Neural cell (in vitro differentiated cells): ENCODE results near the gene BMP7.

ENCODE experiments used
- EP300 ChIP-seq: fragments of 450-650 bp; conservative IDR thresholded peaks from 2 replicates; pipeline ENCODE4 v1.6.1; 2014; ENCODE audit warnings: antibody characterized with exemption, mild to moderate bottlenecking, moderate library complexity; ENCODE audit not compliant: poor library complexity, severe bottlenecking
- EZH2 ChIP-seq: fragments of 200-600, 300-800 bp; shearing (Covaris generic), sonication (generic); IDR thresholded peaks from 2 replicates; pipeline ENCODE4 v1.6.1; 2014; ENCODE audit warnings: antibody characterized with exemption, low read length, borderline replicate concordance, mild to moderate bottlenecking; ENCODE audit not compliant: insufficient read depth, poor library complexity, severe bottlenecking
- MXI1 ChIP-seq: fragments of 450-650 bp; conservative IDR thresholded peaks from 2 replicates; pipeline ENCODE4 v1.6.1; 2014; ENCODE audit warnings: antibody characterized with exemption, mild to moderate bottlenecking; ENCODE audit not compliant: poor library complexity, severe bottlenecking
- POLR2AphosphoS5 ChIP-seq: IDR thresholded peaks from 2 replicates; pipeline ENCODE4 v1.6.1; 2012
- RAD21 ChIP-seq: fragments of 450-650 bp; conservative IDR thresholded peaks from 2 replicates; pipeline ENCODE4 v1.6.1; 2014; ENCODE audit warnings: antibody characterized with exemption, mild to moderate bottlenecking, moderate library complexity
- SMC3 ChIP-seq: fragments of 450-650 bp; conservative IDR thresholded peaks from 2 replicates; pipeline ENCODE4 v1.6.1; 2014; ENCODE audit warnings: antibody characterized with exemption, mild to moderate bottlenecking, moderate library complexity; ENCODE audit not compliant: poor library complexity
- TAF1 ChIP-seq: IDR thresholded peaks from 2 replicates; pipeline ENCODE4 v1.6.1; 2012; ENCODE audit warnings: low read depth
- TF ChIP-seq, protein P1 (sequence below): fragments of 450-650 bp; IDR thresholded peaks from 2 replicates; pipeline ENCODE4 v1.5.1; 2014; ENCODE audit warnings: antibody characterized with exemption, mild to moderate bottlenecking, moderate library complexity; ENCODE audit not compliant: poor library complexity, severe bottlenecking
- TF ChIP-seq, protein P2 (sequence below): IDR thresholded peaks from 2 replicates; pipeline ENCODE4 v1.6.1; 2012; ENCODE audit warnings: borderline replicate concordance

DNA sequence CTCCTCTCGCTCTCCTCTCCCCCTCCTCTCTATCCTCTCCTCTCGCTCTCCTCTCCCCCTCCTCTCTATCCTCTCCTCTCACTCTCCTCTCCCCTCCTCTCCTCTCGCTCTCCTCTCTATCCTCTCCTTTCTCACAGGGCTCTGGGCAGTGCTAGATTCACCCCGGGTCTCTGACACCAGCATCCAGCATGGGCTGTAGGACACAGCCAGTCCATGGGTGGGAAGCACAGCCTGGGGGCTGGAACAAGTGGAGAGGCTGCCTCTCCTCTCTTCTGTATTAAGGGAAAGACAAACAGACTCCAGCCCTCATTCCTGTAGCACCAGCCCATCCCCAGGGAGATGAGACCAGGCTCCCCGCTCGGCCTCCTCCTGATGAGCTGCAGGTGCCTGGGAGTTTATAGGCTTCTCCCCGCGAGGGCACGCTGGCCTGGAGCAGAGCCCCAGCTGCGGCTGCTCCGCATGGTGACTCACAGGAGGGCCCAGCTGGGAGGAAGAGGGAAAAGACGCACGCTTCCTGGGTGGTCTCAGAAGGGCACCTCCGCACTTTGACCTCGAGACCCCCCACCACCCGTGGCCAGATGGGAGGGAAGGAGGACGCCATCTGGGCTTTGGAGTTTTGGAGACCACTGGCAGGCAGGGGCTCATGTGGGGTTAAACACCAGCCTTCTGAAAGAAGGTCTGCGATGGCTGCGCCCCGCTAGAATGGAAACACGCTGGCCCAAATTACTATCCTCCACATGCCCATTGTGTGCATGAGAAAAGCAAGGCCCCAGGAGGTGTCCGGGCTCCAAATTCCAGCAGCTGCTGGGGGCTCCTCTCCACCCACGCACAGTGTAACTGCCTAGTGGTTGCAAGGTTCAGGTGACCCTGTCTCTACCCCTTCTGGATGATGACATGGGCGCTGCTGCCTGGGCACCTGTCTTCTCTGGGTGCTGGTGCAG is 68.0 kb downstream of the BMP7 start:
- TF ChIP-seq, protein P1, sequence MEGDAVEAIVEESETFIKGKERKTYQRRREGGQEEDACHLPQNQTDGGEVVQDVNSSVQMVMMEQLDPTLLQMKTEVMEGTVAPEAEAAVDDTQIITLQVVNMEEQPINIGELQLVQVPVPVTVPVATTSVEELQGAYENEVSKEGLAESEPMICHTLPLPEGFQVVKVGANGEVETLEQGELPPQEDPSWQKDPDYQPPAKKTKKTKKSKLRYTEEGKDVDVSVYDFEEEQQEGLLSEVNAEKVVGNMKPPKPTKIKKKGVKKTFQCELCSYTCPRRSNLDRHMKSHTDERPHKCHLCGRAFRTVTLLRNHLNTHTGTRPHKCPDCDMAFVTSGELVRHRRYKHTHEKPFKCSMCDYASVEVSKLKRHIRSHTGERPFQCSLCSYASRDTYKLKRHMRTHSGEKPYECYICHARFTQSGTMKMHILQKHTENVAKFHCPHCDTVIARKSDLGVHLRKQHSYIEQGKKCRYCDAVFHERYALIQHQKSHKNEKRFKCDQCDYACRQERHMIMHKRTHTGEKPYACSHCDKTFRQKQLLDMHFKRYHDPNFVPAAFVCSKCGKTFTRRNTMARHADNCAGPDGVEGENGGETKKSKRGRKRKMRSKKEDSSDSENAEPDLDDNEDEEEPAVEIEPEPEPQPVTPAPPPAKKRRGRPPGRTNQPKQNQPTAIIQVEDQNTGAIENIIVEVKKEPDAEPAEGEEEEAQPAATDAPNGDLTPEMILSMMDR = no peak
- TF ChIP-seq RAD21 = no peak
- TF ChIP-seq EZH2 = no peak
- no peak for TF ChIP-seq POLR2AphosphoS5
- no peak for TF ChIP-seq TAF1
- TF ChIP-seq, protein P2, sequence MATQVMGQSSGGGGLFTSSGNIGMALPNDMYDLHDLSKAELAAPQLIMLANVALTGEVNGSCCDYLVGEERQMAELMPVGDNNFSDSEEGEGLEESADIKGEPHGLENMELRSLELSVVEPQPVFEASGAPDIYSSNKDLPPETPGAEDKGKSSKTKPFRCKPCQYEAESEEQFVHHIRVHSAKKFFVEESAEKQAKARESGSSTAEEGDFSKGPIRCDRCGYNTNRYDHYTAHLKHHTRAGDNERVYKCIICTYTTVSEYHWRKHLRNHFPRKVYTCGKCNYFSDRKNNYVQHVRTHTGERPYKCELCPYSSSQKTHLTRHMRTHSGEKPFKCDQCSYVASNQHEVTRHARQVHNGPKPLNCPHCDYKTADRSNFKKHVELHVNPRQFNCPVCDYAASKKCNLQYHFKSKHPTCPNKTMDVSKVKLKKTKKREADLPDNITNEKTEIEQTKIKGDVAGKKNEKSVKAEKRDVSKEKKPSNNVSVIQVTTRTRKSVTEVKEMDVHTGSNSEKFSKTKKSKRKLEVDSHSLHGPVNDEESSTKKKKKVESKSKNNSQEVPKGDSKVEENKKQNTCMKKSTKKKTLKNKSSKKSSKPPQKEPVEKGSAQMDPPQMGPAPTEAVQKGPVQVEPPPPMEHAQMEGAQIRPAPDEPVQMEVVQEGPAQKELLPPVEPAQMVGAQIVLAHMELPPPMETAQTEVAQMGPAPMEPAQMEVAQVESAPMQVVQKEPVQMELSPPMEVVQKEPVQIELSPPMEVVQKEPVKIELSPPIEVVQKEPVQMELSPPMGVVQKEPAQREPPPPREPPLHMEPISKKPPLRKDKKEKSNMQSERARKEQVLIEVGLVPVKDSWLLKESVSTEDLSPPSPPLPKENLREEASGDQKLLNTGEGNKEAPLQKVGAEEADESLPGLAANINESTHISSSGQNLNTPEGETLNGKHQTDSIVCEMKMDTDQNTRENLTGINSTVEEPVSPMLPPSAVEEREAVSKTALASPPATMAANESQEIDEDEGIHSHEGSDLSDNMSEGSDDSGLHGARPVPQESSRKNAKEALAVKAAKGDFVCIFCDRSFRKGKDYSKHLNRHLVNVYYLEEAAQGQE = no peak
- no peak for TF ChIP-seq EP300
- TF ChIP-seq MXI1 = no peak
- no peak for TF ChIP-seq SMC3
